ENCODE results near the gene SLK.

Gene SLK

GRCh38 chr10:103966671-103967447 lies at the start of gene SLK:
Gene SLK (plus strand): TSS chr10:103967140. CDS start chr10:103967746, 606 bp downstream.
- in situ Hi-C loops (cut with MboI; ENCODE audit: low pct_unique_long_range_greater_than_20kb, low sequenced_read_pairs, unreplicated experiment): no loop called here
- TF ChIP-seq, protein P1, sequence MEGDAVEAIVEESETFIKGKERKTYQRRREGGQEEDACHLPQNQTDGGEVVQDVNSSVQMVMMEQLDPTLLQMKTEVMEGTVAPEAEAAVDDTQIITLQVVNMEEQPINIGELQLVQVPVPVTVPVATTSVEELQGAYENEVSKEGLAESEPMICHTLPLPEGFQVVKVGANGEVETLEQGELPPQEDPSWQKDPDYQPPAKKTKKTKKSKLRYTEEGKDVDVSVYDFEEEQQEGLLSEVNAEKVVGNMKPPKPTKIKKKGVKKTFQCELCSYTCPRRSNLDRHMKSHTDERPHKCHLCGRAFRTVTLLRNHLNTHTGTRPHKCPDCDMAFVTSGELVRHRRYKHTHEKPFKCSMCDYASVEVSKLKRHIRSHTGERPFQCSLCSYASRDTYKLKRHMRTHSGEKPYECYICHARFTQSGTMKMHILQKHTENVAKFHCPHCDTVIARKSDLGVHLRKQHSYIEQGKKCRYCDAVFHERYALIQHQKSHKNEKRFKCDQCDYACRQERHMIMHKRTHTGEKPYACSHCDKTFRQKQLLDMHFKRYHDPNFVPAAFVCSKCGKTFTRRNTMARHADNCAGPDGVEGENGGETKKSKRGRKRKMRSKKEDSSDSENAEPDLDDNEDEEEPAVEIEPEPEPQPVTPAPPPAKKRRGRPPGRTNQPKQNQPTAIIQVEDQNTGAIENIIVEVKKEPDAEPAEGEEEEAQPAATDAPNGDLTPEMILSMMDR (IDR thresholded peaks at IDR 0.05; ENCODE audit: extremely low read depth, insufficient read depth, missing control alignments): no peak
- DNase-seq (ENCODE audit: low spot score): peak; percentile 93

- in situ Hi-C loops (cut with MboI; ENCODE audit: low pct_unique_long_range_greater_than_20kb, low sequenced_read_pairs, unreplicated experiment): no loop called here
- TF ChIP-seq, protein P1 (IDR thresholded peaks at IDR 0.05; ENCODE audit: extremely low read depth, insufficient read depth, missing control alignments): no peak
- no peak for DNase-seq (ENCODE audit: low spot score)
Observed at GRCh38 chr10:103917302-103918052, 49.5 kb upstream of the SLK start.

GRCh38 chr10:103918053-103918846 lies 48.7 kb upstream of the SLK start, which contains the start of gene STN1:
Gene STN1 (minus strand): TSS chr10:103918184. CDS start chr10:103917594, 590 bp downstream.
- TF ChIP-seq, protein P1 (IDR thresholded peaks at IDR 0.05; ENCODE audit: extremely low read depth, insufficient read depth, missing control alignments): peak; percentile 9
- in situ Hi-C loops (cut with MboI; ENCODE audit: low pct_unique_long_range_greater_than_20kb, low sequenced_read_pairs, unreplicated experiment): no loop called here
- peak; percentile 97 for DNase-seq (ENCODE audit: low spot score)

GRCh38 chr10:103919648-103920025 lies 47.3 kb upstream of the SLK start:
- in situ Hi-C loops (cut with MboI; ENCODE audit: low pct_unique_long_range_greater_than_20kb, low sequenced_read_pairs, unreplicated experiment): no loop called here
- no peak for DNase-seq (ENCODE audit: low spot score)
- TF ChIP-seq, protein P1 (IDR thresholded peaks at IDR 0.05; ENCODE audit: extremely low read depth, insufficient read depth, missing control alignments): no peak

- no peak for DNase-seq (ENCODE audit: low spot score)
- in situ Hi-C loops (cut with MboI; ENCODE audit: low pct_unique_long_range_greater_than_20kb, low sequenced_read_pairs, unreplicated experiment): no loop called here
- TF ChIP-seq, protein P1 (IDR thresholded peaks at IDR 0.05; ENCODE audit: extremely low read depth, insufficient read depth, missing control alignments): no peak
Observed at GRCh38 chr10:103921248-103921647, 45.7 kb upstream of the SLK start.

- in situ Hi-C loops (cut with MboI; ENCODE audit: low pct_unique_long_range_greater_than_20kb, low sequenced_read_pairs, unreplicated experiment): no loop called here
- peak; percentile 57 for DNase-seq (ENCODE audit: low spot score)
- TF ChIP-seq, protein P1 (IDR thresholded peaks at IDR 0.05; ENCODE audit: extremely low read depth, insufficient read depth, missing control alignments): peak; percentile 36
Observed at GRCh38 chr10:103921750-103922195, 45.2 kb upstream of the SLK start.
